Natural killer cell (primary cell): ENCODE measurements around the gene EVL. TPM values are rescaled to one million over a fixed set of nuclear protein-coding genes. Genes with fewer than 3 reads are reported as not detected.

Experiments used
- ATAC-seq, 3 donors: fragments of 150-1000 bp in 2 of 3; fragments of 200-7000 bp in 1 of 3; cut with Tn5 transposase; 1 replicate in 1 of 3; 2 replicates in 2 of 3; pipeline ENCODE4 v1.10.0; 2021; ENCODE audit warnings: mild to moderate bottlenecking in 2 of 3, moderate library complexity in 2 of 3
- DNase-seq, 2 donors: peaks; one replicate each; pipeline versions ENCODE4 v3.0.0 to v3.0.0-alpha.2; 2013 to 2021; ENCODE audit warnings: mixed read lengths in 1 of 2
- H3K27ac ChIP-seq: one replicate; pipeline ENCODE4 v1.5.1; 2013; ENCODE audit warnings: mild to moderate bottlenecking, low read length
- H3K27me3 ChIP-seq: one replicate; pipeline ENCODE4 v1.6.1; 2013; ENCODE audit warnings: low read length; ENCODE audit not compliant: control insufficient read depth, insufficient read depth
- H3K36me3 ChIP-seq: one replicate; pipeline ENCODE4 v1.6.1; 2013; ENCODE audit warnings: low read length; ENCODE audit not compliant: control insufficient read depth, insufficient read depth
- H3K4me1 ChIP-seq: one replicate; pipeline ENCODE4 v1.6.1; 2013; ENCODE audit warnings: low read length; ENCODE audit not compliant: control insufficient read depth, insufficient read depth
- H3K4me3 ChIP-seq: one replicate; pipeline ENCODE4 v1.5.1; 2013; ENCODE audit warnings: low read length
- H3K9me3 ChIP-seq: one replicate; pipeline ENCODE4 v1.6.1; 2013; ENCODE audit warnings: low read length; ENCODE audit not compliant: control insufficient read depth, insufficient read depth
- H3K27ac Mint-ChIP-seq, 2 donors: one replicate each; pipeline ENCODE4 v1.8.0; 2022; ENCODE audit warnings: mild to moderate bottlenecking in 2 of 2, mixed read lengths in 2 of 2, moderate library complexity in 1 of 2
- H3K27me3 Mint-ChIP-seq, 2 donors: one replicate each; pipeline ENCODE4 v1.8.0; 2022; ENCODE audit warnings: low read depth in 2 of 2, mixed read lengths in 2 of 2
- H3K36me3 Mint-ChIP-seq: one replicate; pipeline ENCODE4 v1.8.0; 2022; ENCODE audit warnings: mixed read lengths
- H3K4me1 Mint-ChIP-seq, 2 donors: one replicate each; pipeline ENCODE4 v1.8.0; 2022; ENCODE audit warnings: mixed read lengths in 2 of 2
- H3K4me3 Mint-ChIP-seq: one replicate; pipeline ENCODE4 v1.8.0; 2022; ENCODE audit warnings: mild to moderate bottlenecking, moderate library complexity, mixed read lengths
- H3K9me3 Mint-ChIP-seq, 2 donors: one replicate each; pipeline ENCODE4 v1.8.0; 2022; ENCODE audit warnings: mixed read lengths in 2 of 2
- CTCF ChIP-seq: fragments of 200-600 bp; IDR thresholded peaks from one replicate; pipeline ENCODE4 v1.8.0; 2022; ENCODE audit warnings: antibody characterized with exemption
- WGBS: methylation state at CpG from one replicate; pipeline ENCODE4 v1.1.7; 2013; ENCODE audit warnings: missing lambda C conversion rate; ENCODE audit not compliant: insufficient coverage; 5-methylcytosine and 5-hydroxymethylcytosine counted together
- intact Hi-C: fragments of 100-400 bp; cut with micrococcal nuclease; formaldehyde crosslinking; loops from one replicate; pipeline ENCODE4 v1.14.2; 2022
- total RNA-seq, 4 donors: library from RNA; stranded (reverse); fragments of 120-200 nt in 1 of 4; gene quantifications; one replicate each; pipeline versions ENCODE4 v1.2.3 to v1.2.4, GENCODE V29; 2013 to 2022

Gene EVL
- total RNA-seq, 3 donors from 2014 or later (not counting 1 experiment from before 2014, with no cell fraction given): 882 to 1,108 (median 986) TPM

- TF ChIP-seq CTCF: no peak
- peaks cover 7 to 9% of the 10 kb centered on the region in 2 donors for H3K4me1 Mint-ChIP-seq
- DNase-seq: no peak
- intact Hi-C loops: loop anchor here (2.0 to 5.0 kb wide), 3 partner anchors 123 to 510 kb away; partner anchors contain the start of gene CYP46A1
- Histone ChIP-seq H3K4me1 (peaks cover 18% of the 10 kb centered on the region), H3K4me3 (peak overlapping the region; percentile 40), H3K9me3 (no peaks in the 10 kb centered on the region), H3K27me3 (no peaks in the 10 kb centered on the region), H3K27ac (peak overlapping the region; percentile 91), H3K36me3 (no peaks in the 10 kb centered on the region)
- H3K36me3 Mint-ChIP-seq: no peaks in the 10 kb centered on the region
- H3K4me3 Mint-ChIP-seq: peak overlapping the region; percentile 76
- 72% methylated on average over 21 of the region's 21 CpGs for WGBS
- ATAC-seq: no peak
- no peaks in the 10 kb centered on the region for H3K27me3 Mint-ChIP-seq
- H3K9me3 Mint-ChIP-seq: no peaks in the 10 kb centered on the region
- H3K27ac Mint-ChIP-seq: peak overlapping the region; percentile 84 to 93
Measured at GRCh38 chr14:100192250-100192671, 127.0 kb downstream of the EVL start.

- no peaks in the 10 kb centered on the region for H3K9me3 ChIP-seq
- ATAC-seq: peak; percentile 97 to 99 (median 98)
- H3K27ac Mint-ChIP-seq: peak overlapping the region; percentile 84 to 93
- H3K27ac ChIP-seq: peak overlapping the region; percentile 91
- peaks cover 18% of the 10 kb centered on the region for H3K4me1 ChIP-seq
- DNase-seq: peak; percentile 99 to 100
- no peaks in the 10 kb centered on the region for H3K36me3 ChIP-seq
- H3K27me3 ChIP-seq: no peaks in the 10 kb centered on the region
- WGBS: under 1% methylated on average over 62 of the region's 62 CpGs
- peak; percentile 80 for TF ChIP-seq CTCF
- H3K36me3 Mint-ChIP-seq: no peaks in the 10 kb centered on the region
- H3K4me1 Mint-ChIP-seq: peaks cover 7 to 9% of the 10 kb centered on the region in 2 donors
- peak overlapping the region; percentile 40 for H3K4me3 ChIP-seq
- H3K27me3 Mint-ChIP-seq: no peaks in the 10 kb centered on the region
- H3K9me3 Mint-ChIP-seq: no peaks in the 10 kb centered on the region
- peak overlapping the region; percentile 76 for H3K4me3 Mint-ChIP-seq
- intact Hi-C loops: loop anchor here (1.0 to 5.0 kb wide), 7 partner anchors 21 to 511 kb away; partner anchors contain the start of gene CYP46A1
Measured at GRCh38 chr14:100192672-100193416, 127.6 kb downstream of the EVL start.

Other genes with a start within 250 kb of the EVL start
- gene DEGS2, start 94.2 kb downstream of the EVL start, total RNA-seq: 1 to 10 TPM in 2 of 3 donors, under 1 TPM in 1; 0.60 to 7.1 (median 4.4) TPM
- 10 to 100 TPM; 77.9 to 92.6 (median 90.4) TPM for gene YY1, start 173.7 kb downstream of the EVL start, total RNA-seq
- gene SLC25A29, start 241.0 kb downstream of the EVL start, total RNA-seq: 10 to 100 TPM in 2 of 3 donors, 1 to 10 TPM in 1; 8.6 to 80.7 (median 69.3) TPM